Measurements from ENCODE around the gene RAB12. TPM values are rescaled to one million over a fixed set of nuclear protein-coding genes. Genes with fewer than 3 reads are reported as not detected.

Gene RAB12
- total RNA-seq, 1 donor from 2014 or later, result 48.5 TPM

GRCh38 chr18:8601277-8602032 is 7.8 kb upstream of the RAB12 start:
- TF ChIP-seq, protein P1, sequence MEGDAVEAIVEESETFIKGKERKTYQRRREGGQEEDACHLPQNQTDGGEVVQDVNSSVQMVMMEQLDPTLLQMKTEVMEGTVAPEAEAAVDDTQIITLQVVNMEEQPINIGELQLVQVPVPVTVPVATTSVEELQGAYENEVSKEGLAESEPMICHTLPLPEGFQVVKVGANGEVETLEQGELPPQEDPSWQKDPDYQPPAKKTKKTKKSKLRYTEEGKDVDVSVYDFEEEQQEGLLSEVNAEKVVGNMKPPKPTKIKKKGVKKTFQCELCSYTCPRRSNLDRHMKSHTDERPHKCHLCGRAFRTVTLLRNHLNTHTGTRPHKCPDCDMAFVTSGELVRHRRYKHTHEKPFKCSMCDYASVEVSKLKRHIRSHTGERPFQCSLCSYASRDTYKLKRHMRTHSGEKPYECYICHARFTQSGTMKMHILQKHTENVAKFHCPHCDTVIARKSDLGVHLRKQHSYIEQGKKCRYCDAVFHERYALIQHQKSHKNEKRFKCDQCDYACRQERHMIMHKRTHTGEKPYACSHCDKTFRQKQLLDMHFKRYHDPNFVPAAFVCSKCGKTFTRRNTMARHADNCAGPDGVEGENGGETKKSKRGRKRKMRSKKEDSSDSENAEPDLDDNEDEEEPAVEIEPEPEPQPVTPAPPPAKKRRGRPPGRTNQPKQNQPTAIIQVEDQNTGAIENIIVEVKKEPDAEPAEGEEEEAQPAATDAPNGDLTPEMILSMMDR (IDR thresholded peaks at IDR 0.05), result no peak
- no peak overlapping the region for H3K27ac Mint-ChIP-seq (ENCODE audit: unreplicated experiment)
- H3K4me3 Mint-ChIP-seq (ENCODE audit: unreplicated experiment), result no peak overlapping the region

GRCh38 chr18:8602040-8602439 is 7.2 kb upstream of the RAB12 start:
- DNase-seq (ENCODE audit: extremely low spot score, unreplicated experiment), result no peak
- Mint-ChIP-seq H3K27ac (ENCODE audit: unreplicated experiment) (no peak overlapping the region), H3K9me3 (ENCODE audit: unreplicated experiment) (no peaks in the 10 kb centered on the region), H3K4me1 (ENCODE audit: unreplicated experiment) (no peaks in the 10 kb centered on the region), H3K36me3 (ENCODE audit: unreplicated experiment) (no peaks in the 10 kb centered on the region), H3K4me3 (ENCODE audit: unreplicated experiment) (no peak overlapping the region), H3K27me3 (ENCODE audit: unreplicated experiment) (peaks cover 64% of the 10 kb centered on the region)
- TF ChIP-seq, protein P1 (IDR thresholded peaks at IDR 0.05), result no peak

More at GRCh38 chr18:8601277-8602032, 7.8 kb upstream of the RAB12 start:
- H3K4me1 Mint-ChIP-seq (ENCODE audit: unreplicated experiment), result no peaks in the 10 kb centered on the region
- DNase-seq (ENCODE audit: extremely low spot score, unreplicated experiment), result no peak
- H3K27me3 Mint-ChIP-seq (ENCODE audit: unreplicated experiment), result peaks cover 64% of the 10 kb centered on the region
- no peaks in the 10 kb centered on the region for H3K9me3 Mint-ChIP-seq (ENCODE audit: unreplicated experiment)
- H3K36me3 Mint-ChIP-seq (ENCODE audit: unreplicated experiment), result no peaks in the 10 kb centered on the region

- Mint-ChIP-seq H3K27me3 (ENCODE audit: unreplicated experiment) (peaks cover 60% of the 10 kb centered on the region), H3K4me1 (ENCODE audit: unreplicated experiment) (no peaks in the 10 kb centered on the region), H3K27ac (ENCODE audit: unreplicated experiment) (no peak overlapping the region), H3K4me3 (ENCODE audit: unreplicated experiment) (no peak overlapping the region), H3K9me3 (ENCODE audit: unreplicated experiment) (no peaks in the 10 kb centered on the region), H3K36me3 (ENCODE audit: unreplicated experiment) (no peaks in the 10 kb centered on the region)
- no peak for DNase-seq (ENCODE audit: extremely low spot score, unreplicated experiment)
- TF ChIP-seq, protein P1 (IDR thresholded peaks at IDR 0.05), result no peak
These were observed 6.7 kb upstream of the RAB12 start for GRCh38 chr18:8602557-8602956.

DNA sequence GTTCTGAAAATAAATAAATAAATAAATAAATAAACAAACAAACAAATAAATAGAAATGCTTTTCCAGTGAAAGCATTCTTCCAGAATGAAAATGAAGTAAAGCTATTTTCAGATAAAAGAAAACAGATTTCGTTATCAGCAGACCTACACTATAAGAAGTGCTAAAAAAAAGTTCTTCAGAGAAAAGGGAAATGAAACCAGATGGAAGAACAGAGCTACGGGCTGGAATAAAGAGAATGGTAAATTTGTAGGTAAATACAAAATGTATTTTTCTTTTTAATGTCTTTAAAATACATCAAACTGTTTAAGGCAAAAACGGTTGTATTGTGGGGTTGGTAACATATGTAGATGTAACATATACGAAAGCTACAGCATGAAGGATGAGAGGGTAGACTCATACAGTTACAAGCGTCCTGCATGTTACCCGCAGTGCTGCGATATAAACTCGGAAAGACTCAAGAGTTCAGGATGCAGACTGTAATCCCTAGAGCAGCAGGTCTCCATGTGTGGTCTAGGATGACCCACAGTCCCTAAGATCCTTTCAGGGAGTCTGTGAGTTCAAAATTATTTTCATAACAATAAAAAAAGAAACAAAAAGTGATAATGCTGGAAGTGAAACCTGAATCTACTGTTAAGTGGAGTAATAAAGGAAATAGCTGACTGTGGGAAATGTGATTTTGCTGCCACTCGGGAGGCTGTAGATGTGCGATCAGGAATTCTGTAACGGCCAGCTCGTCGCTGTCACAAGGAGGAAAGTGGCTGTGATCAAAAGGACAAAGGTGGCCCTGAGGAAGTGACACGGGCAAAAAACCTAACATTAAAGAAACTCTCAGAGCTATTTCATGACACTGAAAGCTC is 5.3 kb upstream of the RAB12 start:
- TF ChIP-seq, protein P1 (IDR thresholded peaks at IDR 0.05), result no peak
- Mint-ChIP-seq H3K27me3 (ENCODE audit: unreplicated experiment) (peaks cover 65% of the 10 kb centered on the region), H3K27ac (ENCODE audit: unreplicated experiment) (no peak overlapping the region), H3K4me3 (ENCODE audit: unreplicated experiment) (no peak overlapping the region), H3K4me1 (ENCODE audit: unreplicated experiment) (peaks cover 7% of the 10 kb centered on the region), H3K36me3 (ENCODE audit: unreplicated experiment) (no peaks in the 10 kb centered on the region), H3K9me3 (ENCODE audit: unreplicated experiment) (no peaks in the 10 kb centered on the region)
- no peak for DNase-seq (ENCODE audit: extremely low spot score, unreplicated experiment)

DNA sequence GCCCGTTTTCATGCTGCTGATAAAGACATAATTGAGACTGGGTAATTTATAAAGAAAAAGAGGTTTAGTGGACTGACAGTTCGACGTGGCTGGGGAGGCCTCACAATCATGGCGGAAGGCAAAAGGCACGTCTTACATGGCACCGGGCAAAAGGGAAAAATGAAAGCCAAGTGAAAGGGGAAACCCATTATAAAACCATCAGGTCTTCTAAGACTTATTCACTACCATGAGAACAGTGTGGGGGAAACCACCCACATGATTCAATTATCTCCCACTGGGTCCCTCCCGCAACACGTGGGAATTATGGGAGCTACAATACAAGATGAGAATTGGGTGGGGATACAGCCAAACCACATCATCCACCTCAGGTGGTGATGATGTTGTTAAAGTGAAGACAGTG is 3.3 kb upstream of the RAB12 start:
- Mint-ChIP-seq H3K4me1 (ENCODE audit: unreplicated experiment) (peaks cover 18% of the 10 kb centered on the region), H3K27me3 (ENCODE audit: unreplicated experiment) (peaks cover 49% of the 10 kb centered on the region), H3K27ac (ENCODE audit: unreplicated experiment) (no peak overlapping the region), H3K9me3 (ENCODE audit: unreplicated experiment) (no peaks in the 10 kb centered on the region), H3K4me3 (ENCODE audit: unreplicated experiment) (no peak overlapping the region), H3K36me3 (ENCODE audit: unreplicated experiment) (no peaks in the 10 kb centered on the region)
- no peak for DNase-seq (ENCODE audit: extremely low spot score, unreplicated experiment)
- TF ChIP-seq, protein P1 (IDR thresholded peaks at IDR 0.05), result no peak
